Measurements from ENCODE around the gene POLR1B.

DNA sequence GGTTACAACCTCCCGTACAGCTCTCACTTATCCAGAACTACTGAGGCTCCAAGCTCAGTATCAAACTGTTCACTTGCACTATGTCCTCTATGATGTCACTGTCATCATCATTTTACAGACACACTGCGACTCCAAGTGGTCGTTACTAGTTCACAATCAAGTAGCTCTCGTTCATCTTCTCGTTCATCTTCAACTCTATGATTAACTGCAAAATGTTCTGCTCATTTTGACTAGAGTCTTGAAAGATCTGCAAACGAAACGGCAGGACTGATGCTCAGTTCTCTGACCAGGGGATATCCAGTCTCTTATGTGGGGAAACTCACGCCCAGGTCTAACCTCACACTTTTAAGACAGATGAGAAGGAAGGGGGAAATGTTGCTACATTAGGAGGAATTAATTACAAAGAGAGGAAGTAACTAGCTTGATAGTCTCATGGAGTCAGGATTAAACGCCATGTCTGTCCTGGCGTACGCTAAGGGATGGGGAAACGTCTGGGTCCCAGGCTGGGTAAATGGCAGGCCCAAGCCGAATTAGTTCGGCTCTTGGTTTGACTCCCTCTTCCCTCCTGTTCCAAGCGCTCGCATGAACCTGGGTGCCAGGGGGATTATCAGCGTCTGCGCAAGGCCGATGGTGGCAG lies 41.4 kb downstream of the POLR1B start:
- TF ChIP-seq, protein P1, sequence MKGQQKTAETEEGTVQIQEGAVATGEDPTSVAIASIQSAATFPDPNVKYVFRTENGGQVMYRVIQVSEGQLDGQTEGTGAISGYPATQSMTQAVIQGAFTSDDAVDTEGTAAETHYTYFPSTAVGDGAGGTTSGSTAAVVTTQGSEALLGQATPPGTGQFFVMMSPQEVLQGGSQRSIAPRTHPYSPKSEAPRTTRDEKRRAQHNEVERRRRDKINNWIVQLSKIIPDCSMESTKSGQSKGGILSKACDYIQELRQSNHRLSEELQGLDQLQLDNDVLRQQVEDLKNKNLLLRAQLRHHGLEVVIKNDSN (CRISPR knock-in tag; IDR thresholded peaks at IDR 0.05) = no peak; the same call in 1 of the 2 replicates
- TF ChIP-seq, protein P2, sequence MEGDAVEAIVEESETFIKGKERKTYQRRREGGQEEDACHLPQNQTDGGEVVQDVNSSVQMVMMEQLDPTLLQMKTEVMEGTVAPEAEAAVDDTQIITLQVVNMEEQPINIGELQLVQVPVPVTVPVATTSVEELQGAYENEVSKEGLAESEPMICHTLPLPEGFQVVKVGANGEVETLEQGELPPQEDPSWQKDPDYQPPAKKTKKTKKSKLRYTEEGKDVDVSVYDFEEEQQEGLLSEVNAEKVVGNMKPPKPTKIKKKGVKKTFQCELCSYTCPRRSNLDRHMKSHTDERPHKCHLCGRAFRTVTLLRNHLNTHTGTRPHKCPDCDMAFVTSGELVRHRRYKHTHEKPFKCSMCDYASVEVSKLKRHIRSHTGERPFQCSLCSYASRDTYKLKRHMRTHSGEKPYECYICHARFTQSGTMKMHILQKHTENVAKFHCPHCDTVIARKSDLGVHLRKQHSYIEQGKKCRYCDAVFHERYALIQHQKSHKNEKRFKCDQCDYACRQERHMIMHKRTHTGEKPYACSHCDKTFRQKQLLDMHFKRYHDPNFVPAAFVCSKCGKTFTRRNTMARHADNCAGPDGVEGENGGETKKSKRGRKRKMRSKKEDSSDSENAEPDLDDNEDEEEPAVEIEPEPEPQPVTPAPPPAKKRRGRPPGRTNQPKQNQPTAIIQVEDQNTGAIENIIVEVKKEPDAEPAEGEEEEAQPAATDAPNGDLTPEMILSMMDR (IDR thresholded peaks at IDR 0.05) = no peak
- TF ChIP-seq SMAD3 (CRISPR knock-in tag; IDR thresholded peaks at IDR 0.05; ENCODE audit: borderline replicate concordance) (no peak), ESRRA (CRISPR knock-in tag; IDR thresholded peaks at IDR 0.05; ENCODE audit: borderline replicate concordance) (no peak), FOXK1 (CRISPR knock-in tag; IDR thresholded peaks at IDR 0.05) (no peak), CBFB (CRISPR knock-in tag; IDR thresholded peaks at IDR 0.05; ENCODE audit: low read depth) (no peak), JAZF1 (CRISPR knock-in tag; IDR thresholded peaks at IDR 0.05) (no peak), ZNF263 (CRISPR knock-in tag; IDR thresholded peaks at IDR 0.05; ENCODE audit: low read depth) (no peak)
- TF ChIP-seq, protein P3, sequence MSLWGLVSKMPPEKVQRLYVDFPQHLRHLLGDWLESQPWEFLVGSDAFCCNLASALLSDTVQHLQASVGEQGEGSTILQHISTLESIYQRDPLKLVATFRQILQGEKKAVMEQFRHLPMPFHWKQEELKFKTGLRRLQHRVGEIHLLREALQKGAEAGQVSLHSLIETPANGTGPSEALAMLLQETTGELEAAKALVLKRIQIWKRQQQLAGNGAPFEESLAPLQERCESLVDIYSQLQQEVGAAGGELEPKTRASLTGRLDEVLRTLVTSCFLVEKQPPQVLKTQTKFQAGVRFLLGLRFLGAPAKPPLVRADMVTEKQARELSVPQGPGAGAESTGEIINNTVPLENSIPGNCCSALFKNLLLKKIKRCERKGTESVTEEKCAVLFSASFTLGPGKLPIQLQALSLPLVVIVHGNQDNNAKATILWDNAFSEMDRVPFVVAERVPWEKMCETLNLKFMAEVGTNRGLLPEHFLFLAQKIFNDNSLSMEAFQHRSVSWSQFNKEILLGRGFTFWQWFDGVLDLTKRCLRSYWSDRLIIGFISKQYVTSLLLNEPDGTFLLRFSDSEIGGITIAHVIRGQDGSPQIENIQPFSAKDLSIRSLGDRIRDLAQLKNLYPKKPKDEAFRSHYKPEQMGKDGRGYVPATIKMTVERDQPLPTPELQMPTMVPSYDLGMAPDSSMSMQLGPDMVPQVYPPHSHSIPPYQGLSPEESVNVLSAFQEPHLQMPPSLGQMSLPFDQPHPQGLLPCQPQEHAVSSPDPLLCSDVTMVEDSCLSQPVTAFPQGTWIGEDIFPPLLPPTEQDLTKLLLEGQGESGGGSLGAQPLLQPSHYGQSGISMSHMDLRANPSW (CRISPR knock-in tag; conservative IDR thresholded peaks at IDR 0.05; ENCODE audit: low read depth) = no peak
- TF ChIP-seq, protein P4, sequence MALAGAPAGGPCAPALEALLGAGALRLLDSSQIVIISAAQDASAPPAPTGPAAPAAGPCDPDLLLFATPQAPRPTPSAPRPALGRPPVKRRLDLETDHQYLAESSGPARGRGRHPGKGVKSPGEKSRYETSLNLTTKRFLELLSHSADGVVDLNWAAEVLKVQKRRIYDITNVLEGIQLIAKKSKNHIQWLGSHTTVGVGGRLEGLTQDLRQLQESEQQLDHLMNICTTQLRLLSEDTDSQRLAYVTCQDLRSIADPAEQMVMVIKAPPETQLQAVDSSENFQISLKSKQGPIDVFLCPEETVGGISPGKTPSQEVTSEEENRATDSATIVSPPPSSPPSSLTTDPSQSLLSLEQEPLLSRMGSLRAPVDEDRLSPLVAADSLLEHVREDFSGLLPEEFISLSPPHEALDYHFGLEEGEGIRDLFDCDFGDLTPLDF (CRISPR knock-in tag; IDR thresholded peaks at IDR 0.05) = no peak
- TF ChIP-seq, protein P5, sequence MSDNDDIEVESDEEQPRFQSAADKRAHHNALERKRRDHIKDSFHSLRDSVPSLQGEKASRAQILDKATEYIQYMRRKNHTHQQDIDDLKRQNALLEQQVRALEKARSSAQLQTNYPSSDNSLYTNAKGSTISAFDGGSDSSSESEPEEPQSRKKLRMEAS (CRISPR knock-in tag; IDR thresholded peaks at IDR 0.05) = no peak
- TF ChIP-seq, protein P6, sequence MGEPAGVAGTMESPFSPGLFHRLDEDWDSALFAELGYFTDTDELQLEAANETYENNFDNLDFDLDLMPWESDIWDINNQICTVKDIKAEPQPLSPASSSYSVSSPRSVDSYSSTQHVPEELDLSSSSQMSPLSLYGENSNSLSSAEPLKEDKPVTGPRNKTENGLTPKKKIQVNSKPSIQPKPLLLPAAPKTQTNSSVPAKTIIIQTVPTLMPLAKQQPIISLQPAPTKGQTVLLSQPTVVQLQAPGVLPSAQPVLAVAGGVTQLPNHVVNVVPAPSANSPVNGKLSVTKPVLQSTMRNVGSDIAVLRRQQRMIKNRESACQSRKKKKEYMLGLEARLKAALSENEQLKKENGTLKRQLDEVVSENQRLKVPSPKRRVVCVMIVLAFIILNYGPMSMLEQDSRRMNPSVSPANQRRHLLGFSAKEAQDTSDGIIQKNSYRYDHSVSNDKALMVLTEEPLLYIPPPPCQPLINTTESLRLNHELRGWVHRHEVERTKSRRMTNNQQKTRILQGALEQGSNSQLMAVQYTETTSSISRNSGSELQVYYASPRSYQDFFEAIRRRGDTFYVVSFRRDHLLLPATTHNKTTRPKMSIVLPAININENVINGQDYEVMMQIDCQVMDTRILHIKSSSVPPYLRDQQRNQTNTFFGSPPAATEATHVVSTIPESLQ (CRISPR knock-in tag; IDR thresholded peaks at IDR 0.05) = no peak
